GM12875 (cell line): ENCODE results near the gene FCRL5.

Experiments
- H3K4me3 ChIP-seq: one replicate; pipeline ENCODE4 v1.5.1; 2011; ENCODE audit warnings: low read depth, low read length, control low read depth
- TF ChIP-seq, protein P1 (sequence below): IDR thresholded peaks from 2 replicates; pipeline ENCODE4 v1.5.1; 2011; ENCODE audit warnings: low read depth, mild to moderate bottlenecking, control low read depth, inconsistent platforms, low read length, moderate library complexity, borderline replicate concordance; ENCODE audit not compliant: insufficient read depth

The FCRL5 gene

DNA sequence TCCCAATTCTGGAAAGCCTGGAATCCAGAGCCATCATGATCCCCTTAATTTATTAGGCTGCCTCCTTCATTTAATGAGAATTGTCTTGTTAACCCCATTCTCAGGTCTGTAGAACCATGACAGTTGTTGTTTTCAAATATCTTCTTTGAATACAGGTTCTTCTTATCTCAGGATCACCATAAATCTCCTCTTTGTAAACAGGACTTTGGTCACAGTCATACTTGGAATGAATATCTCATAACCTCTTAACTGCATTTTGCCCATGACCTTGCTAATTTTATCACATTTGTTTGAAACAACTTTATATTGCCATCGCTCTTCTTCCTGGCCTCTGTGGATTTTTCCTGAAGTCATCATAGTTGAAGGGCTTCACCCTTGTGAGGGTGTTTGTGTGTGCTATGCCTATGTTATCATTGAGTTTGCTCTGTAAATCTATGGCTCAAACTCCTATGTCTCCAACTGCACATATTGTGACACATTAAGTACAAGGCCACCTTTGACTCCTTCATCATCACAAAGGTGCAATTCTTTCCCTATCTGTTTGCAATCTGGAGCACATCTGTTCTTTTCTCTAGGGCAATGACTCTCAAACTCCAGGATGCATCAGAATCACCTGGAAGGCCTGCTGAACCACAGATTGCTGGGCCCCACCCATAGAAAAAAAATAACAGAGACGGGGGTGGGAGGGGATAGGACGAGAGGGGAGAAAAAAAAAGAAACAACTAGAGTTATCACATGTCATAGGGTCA, 54.2 kb downstream of the FCRL5 start:
- H3K4me3 ChIP-seq = no peak overlapping the region
- TF ChIP-seq, protein P1, sequence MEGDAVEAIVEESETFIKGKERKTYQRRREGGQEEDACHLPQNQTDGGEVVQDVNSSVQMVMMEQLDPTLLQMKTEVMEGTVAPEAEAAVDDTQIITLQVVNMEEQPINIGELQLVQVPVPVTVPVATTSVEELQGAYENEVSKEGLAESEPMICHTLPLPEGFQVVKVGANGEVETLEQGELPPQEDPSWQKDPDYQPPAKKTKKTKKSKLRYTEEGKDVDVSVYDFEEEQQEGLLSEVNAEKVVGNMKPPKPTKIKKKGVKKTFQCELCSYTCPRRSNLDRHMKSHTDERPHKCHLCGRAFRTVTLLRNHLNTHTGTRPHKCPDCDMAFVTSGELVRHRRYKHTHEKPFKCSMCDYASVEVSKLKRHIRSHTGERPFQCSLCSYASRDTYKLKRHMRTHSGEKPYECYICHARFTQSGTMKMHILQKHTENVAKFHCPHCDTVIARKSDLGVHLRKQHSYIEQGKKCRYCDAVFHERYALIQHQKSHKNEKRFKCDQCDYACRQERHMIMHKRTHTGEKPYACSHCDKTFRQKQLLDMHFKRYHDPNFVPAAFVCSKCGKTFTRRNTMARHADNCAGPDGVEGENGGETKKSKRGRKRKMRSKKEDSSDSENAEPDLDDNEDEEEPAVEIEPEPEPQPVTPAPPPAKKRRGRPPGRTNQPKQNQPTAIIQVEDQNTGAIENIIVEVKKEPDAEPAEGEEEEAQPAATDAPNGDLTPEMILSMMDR = no peak

DNA sequence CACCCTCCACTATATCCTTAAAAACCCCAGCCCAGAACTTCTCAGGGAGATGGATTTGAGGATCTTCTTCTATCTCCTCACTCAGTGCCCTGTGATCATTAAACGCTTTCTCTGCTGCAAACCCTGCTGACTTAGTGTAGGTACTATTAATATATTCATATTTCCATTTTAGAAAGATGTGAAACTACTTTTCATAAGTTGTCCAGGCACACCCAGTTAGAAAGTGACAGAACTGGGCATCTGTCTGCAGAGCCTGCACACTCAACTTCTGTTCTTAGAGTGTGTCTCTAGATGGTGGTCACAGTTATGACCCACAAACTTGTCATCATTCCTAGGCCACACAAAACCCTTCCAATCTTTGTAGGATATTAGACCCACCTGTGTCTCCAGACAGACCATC, 55.0 kb downstream of the FCRL5 start:
- H3K4me3 ChIP-seq = no peak overlapping the region
- TF ChIP-seq, protein P1 = no peak

DNA sequence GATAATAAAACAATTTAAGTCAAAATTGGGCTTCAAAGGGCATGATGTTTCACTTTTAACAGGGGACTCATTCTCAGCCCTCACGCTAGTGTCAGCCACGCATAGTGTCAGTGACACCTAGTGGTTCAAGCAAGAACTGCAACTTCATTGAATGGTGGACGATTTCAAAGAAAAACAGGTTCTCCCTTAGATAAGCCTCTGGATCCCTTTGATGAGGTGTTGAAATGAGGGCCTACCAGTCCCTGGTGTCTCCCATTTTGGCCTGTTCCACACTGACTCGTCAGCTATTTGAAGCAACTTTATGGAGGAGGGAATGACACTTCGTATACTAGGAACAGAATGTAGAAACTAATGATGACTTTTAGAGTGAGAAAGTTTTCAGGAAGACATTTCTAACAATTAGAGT, 56.2 kb downstream of the FCRL5 start:
- TF ChIP-seq, protein P1 = peak; percentile 82

DNA sequence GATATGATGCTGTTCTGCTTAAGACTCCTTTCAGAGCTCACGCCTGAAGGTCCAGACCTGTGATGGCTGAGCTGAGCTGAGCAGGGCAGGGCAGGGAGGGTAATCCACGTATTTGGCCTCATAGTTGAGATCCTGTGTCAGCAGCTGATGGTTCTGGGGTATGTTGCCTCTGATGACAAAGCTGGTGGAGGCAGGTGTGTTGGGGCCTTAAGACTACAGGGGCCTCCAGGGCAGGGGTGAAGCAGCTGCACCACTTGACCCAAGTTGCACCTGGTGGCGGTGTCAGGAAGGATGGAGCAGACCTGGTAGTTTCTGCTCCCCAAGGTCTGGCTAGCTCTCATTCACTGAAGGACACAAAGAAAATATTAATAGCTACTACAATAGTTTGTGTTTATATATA, 57.0 kb downstream of the FCRL5 start:
- TF ChIP-seq, protein P1 = no peak
- no peak overlapping the region for H3K4me3 ChIP-seq

More for the DNA sequence above, 56.2 kb downstream of the FCRL5 start:
- no peak overlapping the region for H3K4me3 ChIP-seq

DNA sequence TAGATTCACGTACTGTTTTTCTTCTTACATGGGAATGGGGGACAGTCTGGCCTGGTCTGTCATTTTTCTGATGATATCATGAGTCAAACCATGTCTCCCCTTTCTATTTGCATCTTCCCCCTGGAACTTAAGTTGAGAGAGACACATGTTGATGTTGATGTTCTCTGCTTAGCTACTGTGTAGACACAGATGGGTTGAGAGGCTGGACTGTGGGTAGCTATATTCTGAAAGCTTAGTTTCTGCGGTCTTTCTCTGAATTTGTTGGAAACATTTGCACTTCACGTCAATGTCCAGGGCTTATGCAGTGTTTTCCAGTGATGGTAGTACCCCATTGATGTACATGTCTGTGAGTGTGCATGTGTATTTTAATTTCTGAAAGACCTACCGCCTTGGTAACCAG, 58.2 kb downstream of the FCRL5 start:
- no peak overlapping the region for H3K4me3 ChIP-seq
- TF ChIP-seq, protein P1 = no peak

DNA sequence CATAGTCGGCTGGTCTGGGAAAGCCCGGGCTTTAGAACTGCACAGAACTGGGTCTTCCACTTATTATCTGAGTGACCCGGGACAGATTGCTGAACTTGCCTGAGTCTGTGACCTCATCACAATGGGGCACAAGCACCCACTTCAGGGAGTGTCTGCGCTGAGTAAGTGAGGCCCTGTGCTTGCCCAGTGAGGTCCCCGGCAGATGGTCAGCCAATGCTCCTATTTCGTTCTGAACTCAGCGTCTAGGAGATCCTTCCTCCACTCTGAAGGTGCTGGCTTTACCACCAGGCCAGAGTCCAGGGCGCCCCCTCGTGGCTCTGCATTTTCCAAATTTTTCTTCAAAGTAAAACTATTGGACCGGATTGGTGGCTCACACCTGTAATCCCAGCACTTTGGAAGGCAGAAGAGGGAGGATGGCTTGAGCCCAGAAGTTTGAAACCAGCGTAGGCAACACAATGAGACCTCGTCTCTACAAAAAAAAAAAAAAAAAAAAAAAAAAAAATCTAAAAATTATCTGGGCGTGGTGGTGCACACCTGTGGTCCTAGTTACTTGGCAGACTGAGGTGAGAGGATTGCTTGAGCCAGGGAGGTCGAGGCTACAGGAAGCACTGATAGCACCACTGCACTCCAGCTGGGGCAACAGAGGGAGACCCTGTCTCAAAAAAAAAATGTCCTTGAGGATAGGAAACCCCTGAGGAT, 61.7 kb downstream of the FCRL5 start:
- TF ChIP-seq, protein P1 = peak; percentile 65

DNA sequence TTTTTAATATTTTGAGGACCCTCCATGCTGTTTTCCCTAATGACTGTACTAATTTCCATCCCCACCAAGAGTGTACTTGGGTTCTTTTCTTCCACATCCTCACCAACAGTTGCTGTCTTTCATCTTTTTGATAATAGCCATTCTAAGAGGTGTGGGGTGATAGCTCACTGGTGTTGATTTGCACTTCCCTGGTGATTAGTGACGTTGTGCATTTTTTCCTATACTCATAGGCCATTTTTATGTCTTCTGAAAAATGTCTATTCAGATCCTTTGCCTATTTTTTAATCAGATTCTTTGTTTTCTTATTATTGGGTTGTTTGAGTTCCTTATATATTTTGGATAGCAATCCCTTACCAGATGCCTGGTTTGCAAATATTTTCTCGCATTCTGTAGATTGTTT, 64.2 kb downstream of the FCRL5 start:
- TF ChIP-seq, protein P1 = no peak
- no peak overlapping the region for H3K4me3 ChIP-seq

More for the DNA sequence above, 61.7 kb downstream of the FCRL5 start:
- no peak overlapping the region for H3K4me3 ChIP-seq
